Thyroid gland (tissue), 4 donors: ENCODE data around the gene EIF3C.
"Not testable (repeated sequence)": the region's sequence is repeated elsewhere in the genome, so short reads cannot be mapped to it uniquely, and the experiment has no call there.

ENCODE experiments used
- CTCF ChIP-seq, 6 experiments: fragments of 200-600 bp in 3 of 6; fragments of 450-650 bp in 3 of 6; sonication (generic) in 3 of 6; IDR thresholded peaks; one replicate each; pipeline ENCODE4 v1.5.1; 2016 to 2019; ENCODE audit warnings: antibody characterized with exemption in 6 of 6, mild to moderate bottlenecking in 2 of 6, inconsistent platforms in 1 of 6, moderate library complexity in 1 of 6
- POLR2A ChIP-seq, 2 donors: fragments of 450-650 bp; IDR thresholded peaks; one replicate each; pipeline ENCODE4 v1.6.1; 2017; ENCODE audit warnings: antibody characterized with exemption in 2 of 2, mild to moderate bottlenecking in 2 of 2, moderate library complexity in 1 of 2

- not testable (repeated sequence) for TF ChIP-seq CTCF, POLR2A (IDR thresholded peaks at IDR 0.05)
Observed at GRCh38 chr16:28693257-28693950, 17.9 kb upstream of the EIF3C start.
